Testis (tissue), 3 donors: ENCODE measurements around the gene SLC26A11. TPM values are rescaled to one million over a fixed set of nuclear protein-coding genes. Genes with fewer than 3 reads are reported as not detected.

ENCODE experiments used
- DNase-seq: peaks from one replicate; pipeline ENCODE4 v3.0.0-alpha.2; 2019
- H3K27ac ChIP-seq, 2 donors: fragments of 200-600 bp; sonication (generic); one replicate each; pipeline ENCODE4 v1.5.1; 2019
- H3K27me3 ChIP-seq: fragments of 200-600 bp; sonication (generic); one replicate; pipeline ENCODE4 v1.5.1; 2019
- H3K36me3 ChIP-seq: fragments of 200-600 bp; sonication (generic); one replicate; pipeline ENCODE4 v1.5.1; 2017; ENCODE audit warnings: low read depth; ENCODE audit errors: missing control alignments
- H3K4me1 ChIP-seq: fragments of 200-600 bp; sonication (generic); one replicate; pipeline ENCODE4 v1.5.1; 2019
- H3K4me3 ChIP-seq, 2 donors: fragments of 200-600 bp; sonication (generic); one replicate each; pipeline ENCODE4 v1.5.1; 2017 to 2019
- H3K9me3 ChIP-seq: fragments of 200-600 bp; sonication (generic); one replicate; pipeline ENCODE4 v1.5.1; 2017
- CTCF ChIP-seq, 3 experiments: fragments of 450-650 bp in 2 of 3; fragments of 200-600 bp in 1 of 3; sonication (generic) in 1 of 3; IDR thresholded peaks; one replicate each; pipeline ENCODE4 v1.5.1; 2016 to 2019; ENCODE audit warnings: antibody characterized with exemption in 3 of 3, mild to moderate bottlenecking in 2 of 3, moderate library complexity in 1 of 3
- POLR2A ChIP-seq: fragments of 450-650 bp; IDR thresholded peaks from one replicate; pipeline ENCODE4 v1.6.1; 2017; ENCODE audit warnings: antibody characterized with exemption, mild to moderate bottlenecking, moderate library complexity
- WGBS, 2 donors: methylation state at CpG; one replicate each; pipeline ENCODE4 v1.1.5; 2018; 5-methylcytosine and 5-hydroxymethylcytosine counted together
- intact Hi-C: fragments of 100-400 bp; cut with DNase I; formaldehyde crosslinking; loops from one replicate; pipeline ENCODE4 v1.15.1; 2023; ENCODE audit warnings: low total_unique reads
- polyA plus RNA-seq: library from polyadenylated mRNA; stranded (reverse); fragments of 350-450 nt; fragmentation: Illumina TruSeq; extraction: RNeasy Lipid Tissue Mini Kit (QIAGEN cat#74804); gene quantifications from one replicate; pipeline ENCODE4 v1.2.3, GENCODE V29; 2014; ENCODE audit warnings: low read depth, low replicate concordance; ENCODE audit not compliant: insufficient read depth
- total RNA-seq, 2 donors: library from RNA; depleted of rRNA; stranded (reverse); fragments of >200 nt; gene quantifications; one replicate each; pipeline ENCODE4 v1.2.3, GENCODE V29; 2016

SLC26A11 gene
- total and polyA plus RNA-seq, 3 donors from 2014 or later: 8.4 to 19.0 (median 16.9) TPM

GRCh38 chr17:80176757-80177156, 43.5 kb upstream of the SLC26A11 start:
- no peaks in the 10 kb centered on the region for H3K4me1 ChIP-seq
- no peaks in the 10 kb centered on the region for H3K36me3 ChIP-seq
- TF ChIP-seq CTCF (IDR thresholded peaks at IDR 0.05): no peak
- no peak for TF ChIP-seq POLR2A
- intact Hi-C loops: no loop called here
- no peaks in the 10 kb centered on the region for H3K27me3 ChIP-seq
- no peaks in the 10 kb centered on the region for H3K9me3 ChIP-seq
- DNase-seq: no peak
- H3K4me3 ChIP-seq: no peak overlapping the region
- 85% methylated on average over 11 of the region's 11 CpGs for WGBS, 2 donors
- H3K27ac ChIP-seq: no peak overlapping the region

- intact Hi-C loops: no loop called here
- TF ChIP-seq POLR2A: no peak
- no peak for TF ChIP-seq CTCF (IDR thresholded peaks at IDR 0.05)
- no peaks in the 10 kb centered on the region for H3K4me1 ChIP-seq
- H3K27ac ChIP-seq: no peak overlapping the region
- no peak overlapping the region for H3K4me3 ChIP-seq
- no peaks in the 10 kb centered on the region for H3K27me3 ChIP-seq
- 87 to 96% methylated on average over 21 of the region's 21 CpGs for whole genome bisulfite sequencing, 2 donors
- DNase-seq: no peak
- H3K9me3 ChIP-seq: no peaks in the 10 kb centered on the region
- no peaks in the 10 kb centered on the region for H3K36me3 ChIP-seq
Measured at GRCh38 chr17:80177986-80178595, 42.1 kb upstream of the SLC26A11 start.

GRCh38 chr17:80180192-80180591, 40.0 kb upstream of the SLC26A11 start:
- WGBS, 2 donors: 87 to 91% methylated on average over 6 to 14 of the region's 14 CpGs
- Histone ChIP-seq H3K36me3 (no peaks in the 10 kb centered on the region), H3K9me3 (no peaks in the 10 kb centered on the region), H3K27me3 (no peaks in the 10 kb centered on the region), H3K4me3 (no peak overlapping the region), H3K27ac (no peak overlapping the region), H3K4me1 (no peaks in the 10 kb centered on the region)
- intact Hi-C loops: no loop called here
- TF ChIP-seq POLR2A (no peak), CTCF (IDR thresholded peaks at IDR 0.05) (no peak)
- DNase-seq: no peak

- intact Hi-C loops: no loop called here
- no peaks in the 10 kb centered on the region for H3K36me3 ChIP-seq
- 89 to 94% methylated on average over 13 to 17 of the region's 17 CpGs for WGBS, 2 donors
- H3K9me3 ChIP-seq: no peaks in the 10 kb centered on the region
- no peak for DNase-seq
- H3K4me3 ChIP-seq: no peak overlapping the region
- no peaks in the 10 kb centered on the region for H3K27me3 ChIP-seq
- no peaks in the 10 kb centered on the region for H3K4me1 ChIP-seq
- TF ChIP-seq POLR2A (no peak), CTCF (IDR thresholded peaks at IDR 0.05) (no peak)
- H3K27ac ChIP-seq: no peak overlapping the region
Measured at GRCh38 chr17:80181431-80181830, 38.8 kb upstream of the SLC26A11 start.
